ENCODE measurements around the gene LLGL2.

- TF ChIP-seq POLR2A (IDR thresholded peaks at IDR 0.05): no peak
- no peak for TF ChIP-seq CTCF (IDR thresholded peaks at IDR 0.05)
Observed at GRCh38 chr17:75511270-75511609, 14.3 kb upstream of the LLGL2 start.

Data from esophagus squamous epithelium (tissue), 4 donors.